HEK293 (cell line): ENCODE data around the gene BLZF1.

Experiments
- CTCF ChIA-PET: fragments of 350-600 bp; formaldehyde crosslinking; extraction: SDS; loops from one replicate; lab custom pipeline; 2021; ENCODE audit warnings: antibody characterized with exemption; lab: Yijun Ruan, JAX
- POLR2A ChIA-PET: fragments of 300-600 bp; formaldehyde crosslinking; extraction: SDS; loops from one replicate; lab custom pipeline; 2020; ENCODE audit warnings: antibody characterized with exemption, inconsistent platforms; lab: Yijun Ruan, JAX
- H3K27ac ChIP-seq: fragments of 200-500 bp; sonication (Bioruptor generic); 2 replicates; pipeline ENCODE4 v1.5.1; 2014; ENCODE audit warnings: low read depth, low read length, control low read depth, inconsistent platforms; ENCODE audit errors: extremely low read depth
- H3K36me3 ChIP-seq, 2 experiments: fragments of 200-500 bp in 1 of 2; sonication (Bioruptor generic) in 1 of 2; 1 replicate in 1 of 2; 2 replicates in 1 of 2; pipeline ENCODE4 v1.5.1; 2014 to 2017; ENCODE audit warnings: inconsistent platforms in 2 of 2, low read length in 2 of 2; ENCODE audit not compliant: control insufficient read depth in 2 of 2, insufficient read depth in 1 of 2
- H3K4me1 ChIP-seq: fragments of 200-500 bp; sonication (Bioruptor generic); 2 replicates; pipeline ENCODE4 v1.5.1; 2014; ENCODE audit warnings: mild to moderate bottlenecking, low read length, inconsistent platforms; ENCODE audit not compliant: control insufficient read depth, insufficient read depth
- H3K4me3 ChIP-seq: 2 replicates; pipeline ENCODE4 v1.5.1; 2011; ENCODE audit warnings: low read depth, mild to moderate bottlenecking, control low read depth, low read length, moderate library complexity
- H3K9me3 ChIP-seq: fragments of 200-500 bp; sonication (Bioruptor generic); 2 replicates; pipeline ENCODE4 v1.5.1; 2014; ENCODE audit warnings: low read depth, low read length, inconsistent platforms; ENCODE audit not compliant: control insufficient read depth, insufficient read depth
- INSM2 ChIP-seq: fragments of 450-650 bp; formaldehyde crosslinking; IDR thresholded peaks from 2 replicates; pipeline ENCODE4 v1.5.1; 2016; ENCODE audit warnings: missing biosample characterization, missing genetic modification characterization
- KLF7 ChIP-seq: fragments of 450-650 bp; formaldehyde crosslinking; IDR thresholded peaks from 2 replicates; pipeline ENCODE4 v1.5.1; 2016; ENCODE audit warnings: missing biosample characterization, missing genetic modification characterization, borderline replicate concordance
- PRDM1 ChIP-seq: fragments of 450-650 bp; formaldehyde crosslinking; IDR thresholded peaks from 2 replicates; pipeline ENCODE4; 2016; ENCODE audit warnings: missing biosample characterization, missing genetic modification characterization
- PRDM10 ChIP-seq: fragments of 450-650 bp; formaldehyde crosslinking; IDR thresholded peaks from 2 replicates; pipeline ENCODE4 v1.5.1; 2016; ENCODE audit warnings: missing biosample characterization, missing genetic modification characterization
- SCRT2 ChIP-seq: fragments of 450-650 bp; formaldehyde crosslinking; IDR thresholded peaks from 2 replicates; pipeline ENCODE4 v1.5.1; 2016; ENCODE audit warnings: missing biosample characterization, missing genetic modification characterization
- ZBTB11 ChIP-seq: fragments of 450-650 bp; formaldehyde crosslinking; conservative IDR thresholded peaks from 2 replicates; pipeline ENCODE4 v1.5.1; 2016; ENCODE audit warnings: low read depth, missing biosample characterization, missing genetic modification characterization
- ZBTB17 ChIP-seq: fragments of 450-650 bp; formaldehyde crosslinking; IDR thresholded peaks from 2 replicates; pipeline ENCODE4 v1.5.1; 2016; ENCODE audit warnings: missing biosample characterization, missing genetic modification characterization
- ZBTB44 ChIP-seq: fragments of 450-650 bp; IDR thresholded peaks from 2 replicates; pipeline ENCODE4 v1.5.1; 2018; ENCODE audit warnings: missing biosample characterization, mild to moderate bottlenecking, missing genetic modification characterization
- ZNF133 ChIP-seq: fragments of 450-650 bp; formaldehyde crosslinking; IDR thresholded peaks from 2 replicates; pipeline ENCODE4 v1.5.1; 2016; ENCODE audit warnings: missing biosample characterization, missing genetic modification characterization
- ZNF138 ChIP-seq: fragments of 450-650 bp; formaldehyde crosslinking; IDR thresholded peaks from 2 replicates; pipeline ENCODE4 v1.5.1; 2016; ENCODE audit warnings: missing biosample characterization, missing genetic modification characterization, borderline replicate concordance
- ZNF16 ChIP-seq: fragments of 450-650 bp; formaldehyde crosslinking; IDR thresholded peaks from 2 replicates; pipeline ENCODE4 v1.5.1; 2016; ENCODE audit warnings: low read depth, missing biosample characterization, missing genetic modification characterization
- ZNF280C ChIP-seq: fragments of 450-650 bp; formaldehyde crosslinking; IDR thresholded peaks from 2 replicates; pipeline ENCODE4 v1.5.1; 2016; ENCODE audit warnings: missing biosample characterization, missing genetic modification characterization
- ZNF37A ChIP-seq: fragments of 450-650 bp; IDR thresholded peaks from 2 replicates; pipeline ENCODE4 v1.5.1; 2018; ENCODE audit warnings: missing biosample characterization, missing genetic modification characterization
- ZNF521 ChIP-seq: fragments of 450-650 bp; formaldehyde crosslinking; IDR thresholded peaks from 2 replicates; pipeline ENCODE4 v1.5.1; 2017; ENCODE audit warnings: missing biosample characterization, mild to moderate bottlenecking, missing genetic modification characterization
- ZNF596 ChIP-seq: fragments of 450-650 bp; IDR thresholded peaks from 2 replicates; pipeline ENCODE4 v1.5.0; 2018; ENCODE audit warnings: missing biosample characterization, mild to moderate bottlenecking, missing genetic modification characterization, moderate library complexity
- ZNF610 ChIP-seq: fragments of 450-650 bp; formaldehyde crosslinking; IDR thresholded peaks from 2 replicates; pipeline ENCODE4 v1.5.1; 2016; ENCODE audit warnings: missing biosample characterization, missing genetic modification characterization, borderline replicate concordance
- ZXDB ChIP-seq: fragments of 450-650 bp; formaldehyde crosslinking; IDR thresholded peaks from 2 replicates; pipeline ENCODE4 v1.5.1; 2016; ENCODE audit warnings: missing biosample characterization, missing genetic modification characterization

The BLZF1 gene

GRCh38 chr1:169426174-169426705 is 58.2 kb downstream of the BLZF1 start:
- POLR2A ChIA-PET, result interaction anchor here (1.2 to 1.6 kb wide), 2 partner anchors 58 to 60 kb away, joined by 4 to 11 read pairs; partner anchors contain the start of genes BLZF1, NME7 and SLC19A2
- TF ChIP-seq SCRT2 (tag by site-specific recombination) (peak; percentile 52; the same call in 1 of the 2 replicates), ZBTB44 (no peak), ZBTB11 (0 out of 2 replicates have a peak, but pooled peaks have one; percentile 33)
- Histone ChIP-seq H3K27ac (no peak overlapping the region), H3K9me3 (no peaks in the 10 kb centered on the region), H3K4me3 (peak overlapping the region; percentile 9; the same call in 1 of the 2 replicates), H3K4me1 (no peaks in the 10 kb centered on the region), H3K36me3 (no peaks in the 10 kb centered on the region)
- CTCF ChIA-PET, result interaction anchor here (1.0 kb wide), 1 partner anchor 823 kb away, joined by 4 read pairs; no protein-coding TSS in a partner anchor

GRCh38 chr1:169427081-169427641 is 59.2 kb downstream of the BLZF1 start, which contains the start of gene CCDC181:
Gene CCDC181 (minus strand): TSS chr1:169427474. CDS start chr1:169424927, 2,547 bp downstream.
- H3K36me3 ChIP-seq, result no peaks in the 10 kb centered on the region
- H3K27ac ChIP-seq, result no peak within 1 kb of the TSS
- ChIA-PET CTCF (interaction anchor here (0.7 to 1.9 kb wide), 5 partner anchors 10 to 824 kb away, joined by 3 to 4 read pairs (median 4); no protein-coding TSS in a partner anchor), POLR2A (interaction anchor here (0.8 to 1.6 kb wide), 3 partner anchors 9 to 59 kb away, joined by 3 to 11 read pairs (median 4); partner anchors contain the start of genes BLZF1, NME7 and SLC19A2)
- H3K4me1 ChIP-seq, result no peaks in the 10 kb centered on the region
- H3K9me3 ChIP-seq, result no peaks in the 10 kb centered on the region
- H3K4me3 ChIP-seq, result peak within 1 kb of the TSS; percentile 80
- TF ChIP-seq ZXDB (tag by site-specific recombination) (no peak), ZNF16 (tag by site-specific recombination) (no peak), ZNF596 (tag by site-specific recombination) (no peak), INSM2 (tag by site-specific recombination) (no peak), PRDM10 (tag by site-specific recombination) (no peak), ZNF521 (no peak), PRDM1 (tag by site-specific recombination) (no peak), ZNF138 (tag by site-specific recombination) (no peak), ZNF610 (tag by site-specific recombination) (no peak), KLF7 (tag by site-specific recombination) (no peak), ZBTB17 (tag by site-specific recombination) (peak; percentile 78), ZNF37A (tag by site-specific recombination) (no peak), ZNF280C (tag by site-specific recombination) (no peak), ZNF133 (tag by site-specific recombination) (no peak)
